ENCODE measurements around the gene BRWD1. TPM values are rescaled to one million over a fixed set of nuclear protein-coding genes. Genes with fewer than 3 reads are reported as not detected.

Gene BRWD1
- total RNA-seq, 1 donor: 71.3 TPM

DNA sequence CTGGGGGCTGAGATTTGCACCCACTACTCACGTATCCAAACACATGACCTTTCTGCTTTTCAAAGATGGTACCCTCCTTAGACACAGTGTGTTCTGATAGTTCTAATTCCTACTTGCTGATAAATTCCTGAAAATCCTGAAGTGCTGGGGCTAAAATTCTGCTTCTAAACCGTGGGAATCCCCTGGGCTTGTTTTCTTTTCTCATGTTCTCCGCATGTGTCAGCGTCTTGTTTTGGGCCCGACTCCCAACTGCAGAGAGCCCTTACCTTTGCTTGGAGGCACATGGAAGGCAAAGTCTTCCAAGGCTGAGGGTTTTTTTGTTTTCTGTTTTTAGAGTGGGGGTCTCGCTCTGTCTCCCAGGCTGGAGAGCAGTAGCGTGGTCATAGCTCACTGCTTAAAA, 157.4 kb downstream of the BRWD1 start:
- Histone ChIP-seq H4K20me1 (ENCODE audit: insufficient read depth, low read length) (no peaks in the 10 kb centered on the region), H3K27ac (ENCODE audit: low read depth, low read length) (no peak overlapping the region), H3K4me3 (ENCODE audit: insufficient read depth, low read length) (no peak overlapping the region), H3K4me1 (ENCODE audit: insufficient read depth, low read length) (peaks cover 4% of the 10 kb centered on the region), H3K9me3 (ENCODE audit: low read depth, low read length) (no peaks in the 10 kb centered on the region), H3K4me2 (ENCODE audit: insufficient read depth, low read length) (peak overlapping the region; percentile 25), H3K27me3 (ENCODE audit: insufficient read depth, low read length) (peaks cover 3% of the 10 kb centered on the region), H3K79me2 (ENCODE audit: insufficient read depth, low read length) (no peaks in the 10 kb centered on the region), H2AFZ (ENCODE audit: low read length) (no peak overlapping the region), H3K36me3 (ENCODE audit: insufficient read depth, low read length) (no peaks in the 10 kb centered on the region)
- TF ChIP-seq, protein P1, sequence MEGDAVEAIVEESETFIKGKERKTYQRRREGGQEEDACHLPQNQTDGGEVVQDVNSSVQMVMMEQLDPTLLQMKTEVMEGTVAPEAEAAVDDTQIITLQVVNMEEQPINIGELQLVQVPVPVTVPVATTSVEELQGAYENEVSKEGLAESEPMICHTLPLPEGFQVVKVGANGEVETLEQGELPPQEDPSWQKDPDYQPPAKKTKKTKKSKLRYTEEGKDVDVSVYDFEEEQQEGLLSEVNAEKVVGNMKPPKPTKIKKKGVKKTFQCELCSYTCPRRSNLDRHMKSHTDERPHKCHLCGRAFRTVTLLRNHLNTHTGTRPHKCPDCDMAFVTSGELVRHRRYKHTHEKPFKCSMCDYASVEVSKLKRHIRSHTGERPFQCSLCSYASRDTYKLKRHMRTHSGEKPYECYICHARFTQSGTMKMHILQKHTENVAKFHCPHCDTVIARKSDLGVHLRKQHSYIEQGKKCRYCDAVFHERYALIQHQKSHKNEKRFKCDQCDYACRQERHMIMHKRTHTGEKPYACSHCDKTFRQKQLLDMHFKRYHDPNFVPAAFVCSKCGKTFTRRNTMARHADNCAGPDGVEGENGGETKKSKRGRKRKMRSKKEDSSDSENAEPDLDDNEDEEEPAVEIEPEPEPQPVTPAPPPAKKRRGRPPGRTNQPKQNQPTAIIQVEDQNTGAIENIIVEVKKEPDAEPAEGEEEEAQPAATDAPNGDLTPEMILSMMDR (IDR thresholded peaks at IDR 0.05; ENCODE audit: extremely low read depth, low read depth, low read length): no peak
- peak; percentile 93 for DNase-seq (ENCODE audit: insufficient read length, low spot score, missing footprints)

- no peak overlapping the region for H3K4me3 ChIP-seq (ENCODE audit: insufficient read depth, low read length)
- H3K9me3 ChIP-seq (ENCODE audit: low read depth, low read length): no peaks in the 10 kb centered on the region
- H2AFZ ChIP-seq (ENCODE audit: low read length): no peak overlapping the region
- H3K4me2 ChIP-seq (ENCODE audit: insufficient read depth, low read length): peak overlapping the region; percentile 25
- H3K79me2 ChIP-seq (ENCODE audit: insufficient read depth, low read length): no peaks in the 10 kb centered on the region
- H3K36me3 ChIP-seq (ENCODE audit: insufficient read depth, low read length): no peaks in the 10 kb centered on the region
- H3K4me1 ChIP-seq (ENCODE audit: insufficient read depth, low read length): peaks cover 4% of the 10 kb centered on the region
- no peak overlapping the region for H3K27ac ChIP-seq (ENCODE audit: low read depth, low read length)
- TF ChIP-seq, protein P1 (IDR thresholded peaks at IDR 0.05; ENCODE audit: extremely low read depth, low read depth, low read length): no peak
- no peaks in the 10 kb centered on the region for H4K20me1 ChIP-seq (ENCODE audit: insufficient read depth, low read length)
- DNase-seq (ENCODE audit: insufficient read length, low spot score, missing footprints): no peak
- H3K27me3 ChIP-seq (ENCODE audit: insufficient read depth, low read length): peaks cover 3% of the 10 kb centered on the region
Measured at GRCh38 chr21:39155578-39155977, 157.9 kb downstream of the BRWD1 start.

- Histone ChIP-seq H3K79me2 (ENCODE audit: insufficient read depth, low read length) (no peaks in the 10 kb centered on the region), H3K27ac (ENCODE audit: low read depth, low read length) (no peak overlapping the region), H3K4me2 (ENCODE audit: insufficient read depth, low read length) (no peak overlapping the region), H3K4me3 (ENCODE audit: insufficient read depth, low read length) (no peak overlapping the region), H3K4me1 (ENCODE audit: insufficient read depth, low read length) (peaks cover 4% of the 10 kb centered on the region), H2AFZ (ENCODE audit: low read length) (no peak overlapping the region), H3K9me3 (ENCODE audit: low read depth, low read length) (no peaks in the 10 kb centered on the region), H3K36me3 (ENCODE audit: insufficient read depth, low read length) (no peaks in the 10 kb centered on the region), H3K27me3 (ENCODE audit: insufficient read depth, low read length) (peaks cover 8% of the 10 kb centered on the region), H4K20me1 (ENCODE audit: insufficient read depth, low read length) (no peaks in the 10 kb centered on the region)
- TF ChIP-seq, protein P1 (IDR thresholded peaks at IDR 0.05; ENCODE audit: extremely low read depth, low read depth, low read length): no peak
- DNase-seq (ENCODE audit: insufficient read length, low spot score, missing footprints): no peak
Measured at GRCh38 chr21:39153842-39154241, 159.6 kb downstream of the BRWD1 start.

DNA sequence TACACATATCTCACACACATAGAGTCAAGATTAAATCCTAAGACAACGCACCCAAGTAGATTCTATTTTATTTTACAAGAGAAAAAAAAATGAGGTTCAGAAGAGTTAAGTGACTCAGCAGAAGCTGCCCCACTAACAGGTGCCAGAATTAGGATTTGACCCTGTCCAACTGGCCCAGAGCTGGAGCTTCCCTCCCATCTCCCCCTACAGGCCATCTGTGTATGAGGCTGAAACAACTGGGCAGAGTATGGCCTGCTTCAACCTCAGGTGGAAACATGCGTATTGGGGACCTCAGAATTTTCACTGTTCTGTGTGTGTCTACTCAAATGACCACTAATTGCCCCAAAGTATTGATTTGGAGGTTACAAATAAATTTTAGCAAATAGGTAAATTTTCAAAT, 160.1 kb downstream of the BRWD1 start:
- no peaks in the 10 kb centered on the region for H3K79me2 ChIP-seq (ENCODE audit: insufficient read depth, low read length)
- H3K36me3 ChIP-seq (ENCODE audit: insufficient read depth, low read length): no peaks in the 10 kb centered on the region
- no peak overlapping the region for H3K4me3 ChIP-seq (ENCODE audit: insufficient read depth, low read length)
- H3K4me1 ChIP-seq (ENCODE audit: insufficient read depth, low read length): peaks cover 4% of the 10 kb centered on the region
- H2AFZ ChIP-seq (ENCODE audit: low read length): no peak overlapping the region
- H3K4me2 ChIP-seq (ENCODE audit: insufficient read depth, low read length): no peak overlapping the region
- TF ChIP-seq, protein P1 (IDR thresholded peaks at IDR 0.05; ENCODE audit: extremely low read depth, low read depth, low read length): peak; percentile 56
- DNase-seq (ENCODE audit: insufficient read length, low spot score, missing footprints): no peak
- no peaks in the 10 kb centered on the region for H4K20me1 ChIP-seq (ENCODE audit: insufficient read depth, low read length)
- H3K27me3 ChIP-seq (ENCODE audit: insufficient read depth, low read length): peaks cover 8% of the 10 kb centered on the region
- H3K9me3 ChIP-seq (ENCODE audit: low read depth, low read length): no peaks in the 10 kb centered on the region
- H3K27ac ChIP-seq (ENCODE audit: low read depth, low read length): no peak overlapping the region
